ENCODE results near the gene SCP2D1. TPM values are rescaled to one million over a fixed set of nuclear protein-coding genes. Genes with fewer than 3 reads are reported as not detected.

SCP2D1 gene
- total and polyA plus RNA-seq, 3 experiments from 2014 or later = not detected

GRCh38 chr20:18822832-18823231 lies 9.2 kb downstream of the SCP2D1 start:
- no peaks in the 10 kb centered on the region for H3K27me3 ChIP-seq (ENCODE audit: insufficient read depth, low read length, poor library complexity, severe bottlenecking)
- no peaks in the 10 kb centered on the region for H3K9me3 ChIP-seq (ENCODE audit: low read length)
- H3K27ac ChIP-seq (ENCODE audit: low read depth, low read length) = no peak overlapping the region
- POLR2A ChIA-PET = no interaction called here
- no peaks in the 10 kb centered on the region for H3K4me1 ChIP-seq (ENCODE audit: insufficient read depth, low read length)
- no peak for DNase-seq
- Mint-ChIP-seq H3K4me3 (no peak overlapping the region), H3K36me3 (no peaks in the 10 kb centered on the region), H3K4me1 (no peaks in the 10 kb centered on the region), H3K27ac (peak overlapping the region in 1 of 8 donors; percentile 2), H3K9me3 (no peaks in the 10 kb centered on the region), H3K27me3 (peaks cover 16 to 21% of the 10 kb centered on the region in 2 donors)
- CTCF ChIA-PET = no interaction called here
- no peaks in the 10 kb centered on the region for H3K36me3 ChIP-seq (ENCODE audit: insufficient read depth, low read length)
- H3K4me3 ChIP-seq (ENCODE audit: low read length) = no peak overlapping the region

GRCh38 chr20:18831830-18832499 lies 18.4 kb downstream of the SCP2D1 start:
- Histone ChIP-seq H3K4me1 (ENCODE audit: insufficient read depth, low read length) (no peaks in the 10 kb centered on the region), H3K4me3 (ENCODE audit: low read length) (no peak overlapping the region), H3K27ac (ENCODE audit: low read depth, low read length) (no peak overlapping the region), H3K9me3 (ENCODE audit: low read length) (no peaks in the 10 kb centered on the region), H3K27me3 (ENCODE audit: insufficient read depth, low read length, poor library complexity, severe bottlenecking) (no peaks in the 10 kb centered on the region), H3K36me3 (ENCODE audit: insufficient read depth, low read length) (no peaks in the 10 kb centered on the region)
- no peak overlapping the region for H3K4me3 Mint-ChIP-seq
- POLR2A ChIA-PET = no interaction called here
- H3K9me3 Mint-ChIP-seq = no peaks in the 10 kb centered on the region
- DNase-seq = no peak
- peaks cover 3 to 17% of the 10 kb centered on the region in 2 donors for H3K27me3 Mint-ChIP-seq
- no peaks in the 10 kb centered on the region for H3K36me3 Mint-ChIP-seq
- no peak overlapping the region for H3K27ac Mint-ChIP-seq
- no peaks in the 10 kb centered on the region for H3K4me1 Mint-ChIP-seq
- CTCF ChIA-PET = no interaction called here

- H3K4me1 ChIP-seq (ENCODE audit: insufficient read depth, low read length) = no peaks in the 10 kb centered on the region
- H3K27ac ChIP-seq (ENCODE audit: low read depth, low read length) = no peak overlapping the region
- POLR2A ChIA-PET = no interaction called here
- Mint-ChIP-seq H3K4me1 (no peaks in the 10 kb centered on the region), H3K4me3 (no peak overlapping the region), H3K27ac (no peak overlapping the region), H3K27me3 (peaks cover 3 to 20% of the 10 kb centered on the region in 2 donors), H3K36me3 (no peaks in the 10 kb centered on the region), H3K9me3 (no peaks in the 10 kb centered on the region)
- H3K4me3 ChIP-seq (ENCODE audit: low read length) = no peak overlapping the region
- no peaks in the 10 kb centered on the region for H3K27me3 ChIP-seq (ENCODE audit: insufficient read depth, low read length, poor library complexity, severe bottlenecking)
- H3K9me3 ChIP-seq (ENCODE audit: low read length) = no peaks in the 10 kb centered on the region
- DNase-seq = no peak
- no peaks in the 10 kb centered on the region for H3K36me3 ChIP-seq (ENCODE audit: insufficient read depth, low read length)
- CTCF ChIA-PET = no interaction called here
Measured at GRCh38 chr20:18832546-18833200, 19.1 kb downstream of the SCP2D1 start.

- POLR2A ChIA-PET = no interaction called here
- no peak overlapping the region for H3K4me3 Mint-ChIP-seq
- no peaks in the 10 kb centered on the region for H3K9me3 ChIP-seq (ENCODE audit: low read length)
- H3K4me1 ChIP-seq (ENCODE audit: insufficient read depth, low read length) = no peaks in the 10 kb centered on the region
- no peak overlapping the region for H3K27ac Mint-ChIP-seq
- no peaks in the 10 kb centered on the region for H3K36me3 ChIP-seq (ENCODE audit: insufficient read depth, low read length)
- H3K4me3 ChIP-seq (ENCODE audit: low read length) = no peak overlapping the region
- H3K27me3 Mint-ChIP-seq = peaks cover 3 to 27% of the 10 kb centered on the region in 2 donors
- CTCF ChIA-PET = no interaction called here
- H3K36me3 Mint-ChIP-seq = no peaks in the 10 kb centered on the region
- no peak overlapping the region for H3K27ac ChIP-seq (ENCODE audit: low read depth, low read length)
- no peaks in the 10 kb centered on the region for H3K4me1 Mint-ChIP-seq
- no peak for DNase-seq
- no peaks in the 10 kb centered on the region for H3K27me3 ChIP-seq (ENCODE audit: insufficient read depth, low read length, poor library complexity, severe bottlenecking)
- H3K9me3 Mint-ChIP-seq = no peaks in the 10 kb centered on the region
Measured at GRCh38 chr20:18835466-18836256, 22.1 kb downstream of the SCP2D1 start.

- no peak overlapping the region for H3K27ac Mint-ChIP-seq
- POLR2A ChIA-PET = no interaction called here
- DNase-seq = no peak
- H3K4me1 Mint-ChIP-seq = no peaks in the 10 kb centered on the region
- no peak overlapping the region for H3K4me3 Mint-ChIP-seq
- Histone ChIP-seq H3K4me3 (ENCODE audit: low read length) (no peak overlapping the region), H3K27ac (ENCODE audit: low read depth, low read length) (no peak overlapping the region), H3K27me3 (ENCODE audit: insufficient read depth, low read length, poor library complexity, severe bottlenecking) (no peaks in the 10 kb centered on the region), H3K9me3 (ENCODE audit: low read length) (no peaks in the 10 kb centered on the region), H3K36me3 (ENCODE audit: insufficient read depth, low read length) (no peaks in the 10 kb centered on the region), H3K4me1 (ENCODE audit: insufficient read depth, low read length) (no peaks in the 10 kb centered on the region)
- H3K9me3 Mint-ChIP-seq = no peaks in the 10 kb centered on the region
- no peaks in the 10 kb centered on the region for H3K36me3 Mint-ChIP-seq
- CTCF ChIA-PET = no interaction called here
- peaks cover 5 to 29% of the 10 kb centered on the region in 2 donors for H3K27me3 Mint-ChIP-seq
Measured at GRCh38 chr20:18837718-18838117, 24.1 kb downstream of the SCP2D1 start.

GRCh38 chr20:18839507-18840247 lies 26.1 kb downstream of the SCP2D1 start:
- Mint-ChIP-seq H3K27ac (no peak overlapping the region), H3K4me1 (no peaks in the 10 kb centered on the region), H3K4me3 (no peak overlapping the region), H3K27me3 (peaks cover 3 to 29% of the 10 kb centered on the region in 2 donors), H3K9me3 (no peaks in the 10 kb centered on the region), H3K36me3 (no peaks in the 10 kb centered on the region)
- no peak for DNase-seq
- Histone ChIP-seq H3K27ac (ENCODE audit: low read depth, low read length) (no peak overlapping the region), H3K4me1 (ENCODE audit: insufficient read depth, low read length) (no peaks in the 10 kb centered on the region), H3K27me3 (ENCODE audit: insufficient read depth, low read length, poor library complexity, severe bottlenecking) (no peaks in the 10 kb centered on the region), H3K9me3 (ENCODE audit: low read length) (no peaks in the 10 kb centered on the region), H3K36me3 (ENCODE audit: insufficient read depth, low read length) (no peaks in the 10 kb centered on the region), H3K4me3 (ENCODE audit: low read length) (no peak overlapping the region)
- ChIA-PET CTCF (no interaction called here), POLR2A (interaction anchor here (0.7 kb wide), 1 partner anchor 98 kb away, joined by 6 read pairs; no protein-coding TSS in a partner anchor)

- no peaks in the 10 kb centered on the region for H3K36me3 ChIP-seq (ENCODE audit: insufficient read depth, low read length)
- H3K4me3 Mint-ChIP-seq = no peak overlapping the region
- no peaks in the 10 kb centered on the region for H3K27me3 ChIP-seq (ENCODE audit: insufficient read depth, low read length, poor library complexity, severe bottlenecking)
- no peak overlapping the region for H3K27ac ChIP-seq (ENCODE audit: low read depth, low read length)
- CTCF ChIA-PET = no interaction called here
- DNase-seq = no peak
- no peaks in the 10 kb centered on the region for H3K4me1 ChIP-seq (ENCODE audit: insufficient read depth, low read length)
- POLR2A ChIA-PET = interaction anchor here (0.7 kb wide), 1 partner anchor 98 kb away, joined by 6 read pairs; no protein-coding TSS in a partner anchor
- no peak overlapping the region for H3K27ac Mint-ChIP-seq
- no peaks in the 10 kb centered on the region for H3K9me3 Mint-ChIP-seq
- H3K36me3 Mint-ChIP-seq = no peaks in the 10 kb centered on the region
- H3K4me1 Mint-ChIP-seq = no peaks in the 10 kb centered on the region
- H3K4me3 ChIP-seq (ENCODE audit: low read length) = no peak overlapping the region
- peaks cover 3 to 29% of the 10 kb centered on the region in 2 donors for H3K27me3 Mint-ChIP-seq
- no peaks in the 10 kb centered on the region for H3K9me3 ChIP-seq (ENCODE audit: low read length)
Measured at GRCh38 chr20:18840248-18840645, 26.7 kb downstream of the SCP2D1 start.

- Histone ChIP-seq H3K4me1 (ENCODE audit: insufficient read depth, low read length) (no peaks in the 10 kb centered on the region), H3K36me3 (ENCODE audit: insufficient read depth, low read length) (no peaks in the 10 kb centered on the region), H3K27me3 (ENCODE audit: insufficient read depth, low read length, poor library complexity, severe bottlenecking) (no peaks in the 10 kb centered on the region), H3K9me3 (ENCODE audit: low read length) (no peaks in the 10 kb centered on the region), H3K4me3 (ENCODE audit: low read length) (no peak overlapping the region), H3K27ac (ENCODE audit: low read depth, low read length) (no peak overlapping the region)
- Mint-ChIP-seq H3K36me3 (no peaks in the 10 kb centered on the region), H3K4me3 (no peak overlapping the region), H3K27me3 (peaks cover 8 to 10% of the 10 kb centered on the region in 2 donors), H3K4me1 (no peaks in the 10 kb centered on the region), H3K9me3 (no peaks in the 10 kb centered on the region), H3K27ac (no peak overlapping the region)
- ChIA-PET POLR2A (no interaction called here), CTCF (no interaction called here)
- DNase-seq = no peak
Measured at GRCh38 chr20:18845017-18845416, 31.4 kb downstream of the SCP2D1 start.
